ENCODE data around the gene PCYOX1L.
"Not testable (repeated sequence)": the region's sequence is repeated elsewhere in the genome, so short reads cannot be mapped to it uniquely, and the experiment has no call there.

Gene PCYOX1L

DNA sequence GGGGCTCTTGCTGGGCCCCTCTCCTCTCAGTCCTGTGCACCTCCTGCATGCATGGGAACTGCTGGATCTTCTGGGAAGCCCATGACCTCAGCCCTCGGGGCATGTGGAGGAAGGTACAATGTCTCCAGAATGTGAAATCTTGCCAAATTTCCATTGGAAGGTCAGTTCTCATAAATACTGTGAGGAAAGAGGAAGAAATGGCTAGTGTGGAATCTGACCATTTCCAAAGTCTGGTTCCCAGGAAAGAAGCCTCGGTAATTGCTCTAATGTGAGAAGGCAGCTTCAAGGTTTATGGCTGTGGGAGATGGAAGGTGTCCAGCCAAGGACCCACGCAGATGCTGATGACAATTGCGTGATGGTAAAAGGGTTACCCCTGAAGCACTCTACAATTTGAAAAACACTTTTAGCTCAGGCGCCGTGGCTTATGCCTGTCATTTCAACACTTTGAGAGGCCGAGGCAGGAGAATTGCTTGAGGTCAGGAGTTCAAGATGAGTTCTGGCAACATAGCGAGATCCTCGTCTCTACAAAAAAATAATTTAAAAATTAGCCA is 29.3 kb downstream of the PCYOX1L start:
- DNase-seq (ENCODE audit: low read depth), result no peak

GRCh38 chr5:149387982-149388381 is 30.1 kb downstream of the PCYOX1L start:
- DNase-seq (ENCODE audit: low read depth), result no peak

DNA sequence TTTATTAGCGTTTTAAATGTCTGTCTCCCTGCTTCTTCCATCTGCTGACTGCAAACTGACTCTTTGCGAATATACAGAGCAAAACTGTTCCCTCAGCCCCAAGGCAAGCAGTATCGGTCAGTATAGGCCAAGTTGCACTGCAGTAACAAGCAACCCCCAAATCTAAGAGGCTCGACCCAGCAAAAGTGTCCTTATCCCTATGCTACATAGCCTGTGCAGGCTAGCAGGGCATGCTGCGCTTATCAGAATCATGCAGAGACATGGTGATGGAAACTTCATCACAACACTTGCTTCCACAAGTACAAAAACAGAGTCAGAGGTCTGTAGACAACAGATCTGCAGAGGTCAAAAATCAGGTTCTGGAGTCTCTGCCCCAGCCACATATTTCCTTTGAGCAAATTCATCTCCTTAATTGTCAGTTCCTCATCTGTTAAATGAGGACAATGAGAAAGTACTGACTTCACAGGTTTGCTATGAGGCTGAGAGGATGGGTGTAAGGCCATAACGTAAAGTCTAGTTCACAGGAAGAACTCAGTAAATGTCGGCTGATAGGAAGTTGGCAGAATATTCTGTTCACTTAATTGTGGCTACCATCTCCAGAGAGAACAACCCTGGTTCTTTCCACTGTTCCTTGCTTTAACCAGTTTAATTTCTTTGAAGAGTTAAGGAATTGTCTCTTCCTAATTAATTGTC is 30.8 kb downstream of the PCYOX1L start:
- no peak for DNase-seq (ENCODE audit: low read depth)

DNA sequence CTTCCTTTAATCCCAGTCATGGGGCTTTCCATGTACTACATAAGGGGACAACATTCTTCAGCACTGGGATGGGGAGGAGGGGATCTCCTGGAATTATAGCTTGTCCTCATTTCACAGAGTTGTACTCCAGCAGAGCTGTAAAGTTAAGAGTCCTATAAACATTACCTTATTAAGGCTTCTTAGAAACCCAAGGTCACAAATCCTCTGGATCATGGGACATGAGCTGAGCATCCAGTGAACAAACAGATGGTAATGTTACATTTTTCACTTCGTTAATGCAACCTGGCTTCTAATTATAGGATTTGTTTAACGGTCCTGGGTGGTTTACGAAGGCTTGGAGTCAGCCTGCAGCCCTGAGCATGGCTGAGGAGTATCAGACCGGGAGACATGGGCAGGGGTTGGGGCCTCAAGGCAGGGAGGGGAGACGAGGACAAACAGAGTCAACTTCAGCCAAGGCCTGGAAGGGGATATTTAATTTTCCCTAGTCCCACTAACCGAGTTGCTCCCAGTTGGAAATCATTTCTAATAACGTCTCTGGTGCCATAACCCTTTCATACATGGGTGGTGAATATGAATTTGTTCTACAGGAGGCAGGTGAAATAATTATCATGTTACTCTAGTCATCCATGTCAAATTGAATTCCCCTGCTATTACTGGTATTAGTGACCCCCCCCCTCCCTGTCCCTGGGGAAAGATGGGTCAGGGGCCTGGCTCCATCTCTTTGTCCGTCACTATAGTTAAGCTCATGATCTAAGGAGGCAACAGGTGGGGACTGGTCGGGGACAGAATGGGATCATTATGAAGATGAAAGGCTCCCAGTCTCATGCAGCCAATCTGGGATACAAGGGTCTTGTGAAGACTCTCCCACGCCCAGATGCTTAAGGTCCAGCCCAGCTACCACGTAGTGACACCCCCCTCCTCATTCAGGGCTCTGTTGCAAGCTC is 32.0 kb downstream of the PCYOX1L start:
- DNase-seq (ENCODE audit: low read depth), result no peak

GRCh38 chr5:149391076-149391475 is 33.2 kb downstream of the PCYOX1L start:
- DNase-seq (ENCODE audit: low read depth), result not testable (repeated sequence)

DNA sequence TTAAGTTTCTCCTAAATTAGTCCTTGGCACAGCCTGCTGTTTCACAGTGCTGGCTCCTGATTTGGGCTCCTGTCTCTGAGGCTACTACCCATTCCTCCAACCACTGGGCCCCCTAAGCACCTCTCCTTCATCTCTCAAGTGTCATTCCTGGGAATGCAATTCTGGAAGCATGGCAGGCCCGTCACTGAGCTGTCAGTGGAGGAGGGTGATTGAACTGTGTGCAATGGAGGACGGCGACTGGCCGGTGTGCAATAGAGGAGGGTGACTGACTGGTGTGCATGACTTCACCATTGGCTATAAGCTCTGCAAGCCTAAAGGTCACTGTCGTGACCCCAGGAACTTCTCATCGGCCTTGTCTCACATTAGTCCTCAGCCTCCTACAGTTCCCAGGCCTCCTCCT is 33.7 kb downstream of the PCYOX1L start:
- DNase-seq (ENCODE audit: low read depth), result no peak

DNA sequence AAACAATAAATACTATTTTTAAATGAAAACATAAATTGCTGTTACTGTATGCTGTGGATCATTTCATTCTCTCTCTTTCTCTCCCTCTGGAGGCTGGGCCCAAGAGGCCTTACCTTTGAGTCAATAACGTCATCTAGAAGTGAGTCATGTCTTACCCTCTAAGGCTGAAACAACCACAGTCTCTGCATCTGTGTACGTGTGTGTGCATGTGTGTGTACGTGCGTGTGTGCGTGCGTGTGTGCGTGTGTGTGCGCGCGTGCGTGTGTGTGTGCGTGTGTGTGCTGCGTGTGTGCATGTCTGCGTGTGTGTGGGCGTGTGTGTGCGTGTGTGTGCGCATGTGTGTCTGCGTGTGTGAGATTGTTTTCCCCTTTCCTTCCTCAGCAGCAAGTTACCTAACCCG is 34.9 kb downstream of the PCYOX1L start:
- DNase-seq (ENCODE audit: low read depth), result no peak

GRCh38 chr5:149394996-149395395 is 37.1 kb downstream of the PCYOX1L start:
- not testable (repeated sequence) for DNase-seq (ENCODE audit: low read depth)

- DNase-seq (ENCODE audit: low read depth), result no peak
Observed at GRCh38 chr5:149397530-149397929, 39.7 kb downstream of the PCYOX1L start.

- not testable (repeated sequence) for DNase-seq (ENCODE audit: low read depth)
Observed at GRCh38 chr5:149398747-149399266, 41.0 kb downstream of the PCYOX1L start.

- no peak for DNase-seq (ENCODE audit: low read depth)
Observed at GRCh38 chr5:149399775-149400174, 41.9 kb downstream of the PCYOX1L start.

- no peak for DNase-seq (ENCODE audit: low read depth)
Observed at GRCh38 chr5:149400304-149400703, 42.5 kb downstream of the PCYOX1L start.

DNA sequence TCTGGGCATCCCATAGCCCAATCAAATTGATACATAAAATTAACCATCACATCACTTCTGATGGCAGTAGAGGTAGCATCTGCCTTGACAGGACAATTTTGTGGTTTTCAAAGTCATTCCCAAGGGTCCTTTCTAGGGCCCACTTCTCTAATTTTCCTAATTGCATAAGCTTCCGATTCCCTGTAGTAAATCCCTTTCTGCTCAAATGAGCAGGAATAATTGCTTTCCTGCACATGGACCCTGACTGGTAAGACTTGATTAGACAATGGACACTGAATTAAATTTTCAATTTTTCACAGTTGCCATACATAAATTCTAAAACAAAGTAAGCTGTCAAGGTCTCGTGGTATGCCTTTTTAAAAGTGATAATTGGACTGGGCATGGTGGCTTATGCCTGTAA is 43.2 kb downstream of the PCYOX1L start:
- no peak for DNase-seq (ENCODE audit: low read depth)

DNA sequence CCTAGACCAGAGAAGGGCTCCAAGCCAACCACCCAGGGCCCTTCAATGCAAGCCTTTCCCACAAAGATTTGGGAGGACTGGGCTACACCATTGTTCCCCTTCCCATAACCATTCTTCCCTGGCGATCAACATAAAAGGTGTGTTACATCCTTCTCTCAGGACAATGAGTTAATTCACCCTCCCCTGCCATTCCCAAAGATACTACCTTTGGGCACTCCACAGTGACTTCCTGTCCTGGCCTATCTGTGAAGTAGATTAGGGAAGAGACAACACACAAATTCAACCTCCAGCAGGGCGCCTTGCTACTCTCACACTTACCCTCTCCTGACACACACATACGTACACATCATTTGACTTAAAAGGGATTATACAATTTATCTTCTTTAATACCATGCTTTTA is 44.4 kb downstream of the PCYOX1L start:
- no peak for DNase-seq (ENCODE audit: low read depth)

- DNase-seq (ENCODE audit: low read depth), result no peak
Observed at GRCh38 chr5:149403923-149404745, 46.3 kb downstream of the PCYOX1L start.

DNA sequence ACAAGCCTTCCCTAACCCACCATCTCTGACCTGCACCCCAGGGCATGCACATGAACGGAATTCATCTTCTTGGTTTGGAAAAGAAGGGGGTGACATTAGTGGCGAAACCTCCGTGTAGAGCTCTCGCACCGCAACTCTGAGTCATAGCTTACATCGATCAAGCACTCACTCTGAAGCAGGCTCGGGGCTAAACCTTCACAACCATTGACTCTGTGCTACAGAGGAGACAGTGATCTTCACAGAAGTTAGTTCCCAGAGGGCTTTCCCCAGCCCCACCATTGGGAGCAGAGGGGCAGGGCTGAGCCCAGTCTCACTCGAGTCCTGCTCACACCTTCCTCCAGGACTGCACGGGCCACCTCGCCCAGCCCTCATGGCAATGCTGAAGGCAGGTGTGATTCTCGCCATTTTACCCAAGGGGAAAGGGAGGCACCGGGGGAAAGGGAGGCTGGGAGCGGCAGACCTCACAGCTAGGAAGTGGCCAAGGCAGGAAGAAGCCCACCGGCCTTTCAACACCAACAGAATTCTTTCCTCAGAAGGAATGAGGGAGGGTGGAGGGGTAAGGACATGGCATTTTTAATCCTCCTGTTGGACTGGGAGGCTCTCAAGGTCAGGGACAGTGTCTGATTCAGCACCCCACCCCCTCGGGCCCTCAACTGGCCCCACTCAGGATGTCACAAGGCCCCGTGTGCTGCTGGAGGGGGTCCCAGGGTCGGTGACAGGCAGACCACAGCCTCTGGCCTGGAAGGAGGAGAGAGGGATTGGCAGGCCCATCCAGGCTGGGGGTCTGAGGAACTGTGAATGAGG is 47.1 kb downstream of the PCYOX1L start:
- no peak for DNase-seq (ENCODE audit: low read depth)

- DNase-seq (ENCODE audit: low read depth), result no peak
Observed at GRCh38 chr5:149405550-149406202, 47.8 kb downstream of the PCYOX1L start.

GRCh38 chr5:149406203-149406978 is 48.5 kb downstream of the PCYOX1L start:
- DNase-seq (ENCODE audit: low read depth), result no peak

- no peak for DNase-seq (ENCODE audit: low read depth)
Observed at GRCh38 chr5:149406979-149407306, 49.1 kb downstream of the PCYOX1L start.

Data from non-pigmented ciliary epithelial cell (primary cell).